NCI-H2029 treated with DMSO at 0.1 percent for 48 hours (cell line): Measurements from ENCODE around the gene ABR.
"Not testable (repeated sequence)": the region's sequence is repeated elsewhere in the genome, so short reads cannot be mapped to it uniquely, and the experiment has no call there.

Experiments used
- DNase-seq: peaks from one replicate; lab custom pipeline; 2025; lab: John Stamatoyannopoulos, UW

Gene ABR

GRCh38 chr17:1071103-1071825 is 108.5 kb downstream of the ABR start:
- no peak for DNase-seq

- DNase-seq, result no peak
Measured at GRCh38 chr17:1070411-1070810, 109.4 kb downstream of the ABR start.

- DNase-seq, result no peak
Measured at GRCh38 chr17:1069847-1070246, 109.9 kb downstream of the ABR start.

- no peak for DNase-seq
Measured at GRCh38 chr17:1068356-1068755, 111.4 kb downstream of the ABR start.

- DNase-seq, result no peak
Measured at GRCh38 chr17:1067282-1067956, 112.4 kb downstream of the ABR start.

- not testable (repeated sequence) for DNase-seq
Measured at GRCh38 chr17:1065416-1065815, 114.4 kb downstream of the ABR start.

GRCh38 chr17:1060991-1061390 is 118.8 kb downstream of the ABR start:
- DNase-seq, result no peak

- no peak for DNase-seq
Measured at GRCh38 chr17:1059131-1059795, 120.5 kb downstream of the ABR start.

GRCh38 chr17:1058423-1059130 is 121.2 kb downstream of the ABR start:
- DNase-seq, result no peak

- DNase-seq, result no peak
Measured at GRCh38 chr17:1056761-1057160, 123.0 kb downstream of the ABR start.

- no peak for DNase-seq
Measured at GRCh38 chr17:1055751-1056645, 123.8 kb downstream of the ABR start.

- DNase-seq, result no peak
Measured at GRCh38 chr17:1055231-1055630, 124.5 kb downstream of the ABR start.

- no peak for DNase-seq
Measured at GRCh38 chr17:1054656-1055055, 125.1 kb downstream of the ABR start.

- DNase-seq, result no peak
Measured at GRCh38 chr17:1053661-1054360, 126.0 kb downstream of the ABR start.

GRCh38 chr17:1050996-1051925 is 128.5 kb downstream of the ABR start:
- no peak for DNase-seq

- DNase-seq, result no peak
Measured at GRCh38 chr17:1050246-1050995, 129.4 kb downstream of the ABR start.

- DNase-seq, result no peak
Measured at GRCh38 chr17:1049446-1050225, 130.1 kb downstream of the ABR start.

GRCh38 chr17:1048516-1049115 is 131.2 kb downstream of the ABR start:
- not testable (repeated sequence) for DNase-seq
